ENCODE data around the gene RAB1B. TPM values are rescaled to one million over a fixed set of nuclear protein-coding genes. Genes with fewer than 3 reads are reported as not detected.
"Not testable (repeated sequence)": the region's sequence is repeated elsewhere in the genome, so short reads cannot be mapped to it uniquely, and the experiment has no call there.

The RAB1B gene
- total RNA-seq, 1 donor from 2014 or later = 22.8 TPM

GRCh38 chr11:66238786-66239413 is 29.5 kb upstream of the RAB1B start:
- DNase-seq (ENCODE audit: low spot score in 2 of 2) (no peak), FAIRE-seq (no peak)

GRCh38 chr11:66239511-66239910 is 28.9 kb upstream of the RAB1B start:
- no peak for FAIRE-seq

GRCh38 chr11:66239998-66240780 is 28.2 kb upstream of the RAB1B start:
- FAIRE-seq (no peak), DNase-seq (ENCODE audit: low spot score in 2 of 2) (no peak)

More at GRCh38 chr11:66239511-66239910, 28.9 kb upstream of the RAB1B start:
- DNase-seq (ENCODE audit: low spot score in 2 of 2) = no peak

GRCh38 chr11:66240781-66241136 is 27.7 kb upstream of the RAB1B start:
- no peak for FAIRE-seq

GRCh38 chr11:66242095-66242765 is 26.2 kb upstream of the RAB1B start:
- FAIRE-seq (no peak), DNase-seq (ENCODE audit: low spot score in 2 of 2) (no peak)

More at GRCh38 chr11:66240781-66241136, 27.7 kb upstream of the RAB1B start:
- no peak for DNase-seq (ENCODE audit: low spot score in 2 of 2)

- no peak for FAIRE-seq
- DNase-seq (ENCODE audit: low spot score in 2 of 2) = no peak
Measured at GRCh38 chr11:66243782-66244535, 24.5 kb upstream of the RAB1B start.

GRCh38 chr11:66247295-66247694 is 21.1 kb upstream of the RAB1B start:
- no peak for DNase-seq (ENCODE audit: low spot score in 2 of 2)
- no peak for FAIRE-seq

GRCh38 chr11:66247801-66248200 is 20.6 kb upstream of the RAB1B start:
- FAIRE-seq = no peak
- DNase-seq (ENCODE audit: low spot score in 2 of 2) = no peak

- DNase-seq (ENCODE audit: low spot score in 2 of 2) (no peak), FAIRE-seq (no peak)
Measured at GRCh38 chr11:66248903-66249302, 19.5 kb upstream of the RAB1B start.

- FAIRE-seq = no peak
Measured at GRCh38 chr11:66251809-66252208, 16.6 kb upstream of the RAB1B start.

GRCh38 chr11:66253081-66253480 is 15.4 kb upstream of the RAB1B start:
- not testable (repeated sequence) for FAIRE-seq; DNase-seq (ENCODE audit: low spot score in 2 of 2)

More at GRCh38 chr11:66251809-66252208, 16.6 kb upstream of the RAB1B start:
- DNase-seq (ENCODE audit: low spot score in 2 of 2) = no peak

GRCh38 chr11:66258473-66258893 is 10.0 kb upstream of the RAB1B start:
- no peak for FAIRE-seq
- DNase-seq (ENCODE audit: low spot score in 2 of 2) = no peak

- FAIRE-seq (no peak), DNase-seq (ENCODE audit: low spot score in 2 of 2) (no peak)
Measured at GRCh38 chr11:66259225-66259624, 9.2 kb upstream of the RAB1B start.

- DNase-seq (ENCODE audit: low spot score in 2 of 2) = no peak
- FAIRE-seq = no peak
Measured at GRCh38 chr11:66259956-66260355, 8.5 kb upstream of the RAB1B start.

- DNase-seq (ENCODE audit: low spot score in 2 of 2) (no peak), FAIRE-seq (no peak)
Measured at GRCh38 chr11:66261578-66261977, 6.9 kb upstream of the RAB1B start.

GRCh38 chr11:66262191-66262590 is 6.2 kb upstream of the RAB1B start:
- FAIRE-seq (no peak), DNase-seq (ENCODE audit: low spot score in 2 of 2) (no peak)

- no peak for DNase-seq (ENCODE audit: low spot score in 2 of 2)
- no peak for FAIRE-seq
Measured at GRCh38 chr11:66262696-66263095, 5.7 kb upstream of the RAB1B start.

GRCh38 chr11:66263231-66263630 is 5.2 kb upstream of the RAB1B start:
- FAIRE-seq (no peak), DNase-seq (ENCODE audit: low spot score in 2 of 2) (no peak)

GRCh38 chr11:66263785-66264184 is 4.7 kb upstream of the RAB1B start:
- DNase-seq (ENCODE audit: low spot score in 2 of 2) = no peak
- no peak for FAIRE-seq

GRCh38 chr11:66264383-66264782 is 4.1 kb upstream of the RAB1B start:
- FAIRE-seq (no peak), DNase-seq (ENCODE audit: low spot score in 2 of 2) (no peak)

GRCh38 chr11:66264914-66265313 is 3.5 kb upstream of the RAB1B start:
- DNase-seq (ENCODE audit: low spot score in 2 of 2) (no peak), FAIRE-seq (no peak)
